Measurements from ENCODE around the gene FIBIN.
A peak's percentile ranks its signal among the peaks of the same experiment; 100 is the strongest.
"Not testable (repeated sequence)": the region's sequence is repeated elsewhere in the genome, so short reads cannot be mapped to it uniquely, and the experiment has no call there.

Gene FIBIN

GRCh38 chr11:26977209-26977608, 16.7 kb upstream of the FIBIN start:
- DNase-seq (ENCODE audit: low spot score), result not testable (repeated sequence)

GRCh38 chr11:26983645-26984044, 10.3 kb upstream of the FIBIN start:
- DNase-seq (ENCODE audit: low spot score), result no peak

- DNase-seq (ENCODE audit: low spot score), result no peak
Observed at GRCh38 chr11:26985470-26985869, 8.4 kb upstream of the FIBIN start.

- no peak for DNase-seq (ENCODE audit: low spot score)
Observed at GRCh38 chr11:26985943-26986342, 8.0 kb upstream of the FIBIN start.

- DNase-seq (ENCODE audit: low spot score), result no peak
Observed at GRCh38 chr11:26987272-26987671, 6.6 kb upstream of the FIBIN start.

GRCh38 chr11:26987731-26988130, 6.2 kb upstream of the FIBIN start:
- DNase-seq (ENCODE audit: low spot score), result no peak

- peak; percentile 62 for DNase-seq (ENCODE audit: low spot score)
Observed at GRCh38 chr11:26992031-26992541, 1.8 kb upstream of the FIBIN start.

- DNase-seq (ENCODE audit: low spot score), result no peak
Observed at GRCh38 chr11:26994631-26995095, 751 bp downstream of the FIBIN start.

GRCh38 chr11:26995701-26996460, 2.0 kb downstream of the FIBIN start:
- no peak for DNase-seq (ENCODE audit: low spot score)

- no peak for DNase-seq (ENCODE audit: low spot score)
Observed at GRCh38 chr11:26997378-26997777, 3.5 kb downstream of the FIBIN start.

- not testable (repeated sequence) for DNase-seq (ENCODE audit: low spot score)
Observed at GRCh38 chr11:27001136-27001730, 7.3 kb downstream of the FIBIN start.

GRCh38 chr11:27002431-27002830, 8.5 kb downstream of the FIBIN start:
- DNase-seq (ENCODE audit: low spot score), result no peak

GRCh38 chr11:27002838-27003237, 8.9 kb downstream of the FIBIN start:
- DNase-seq (ENCODE audit: low spot score), result no peak

- no peak for DNase-seq (ENCODE audit: low spot score)
Observed at GRCh38 chr11:27004103-27004502, 10.2 kb downstream of the FIBIN start.

GRCh38 chr11:27008811-27009535, 15.1 kb downstream of the FIBIN start:
- DNase-seq (ENCODE audit: low spot score), result no peak

GRCh38 chr11:27011560-27012233, 17.8 kb downstream of the FIBIN start:
- DNase-seq (ENCODE audit: low spot score), result no peak

- no peak for DNase-seq (ENCODE audit: low spot score)
Observed at GRCh38 chr11:27012234-27012921, 18.5 kb downstream of the FIBIN start.

GRCh38 chr11:27013781-27014361, 20.0 kb downstream of the FIBIN start:
- no peak for DNase-seq (ENCODE audit: low spot score)

GRCh38 chr11:27018902-27019529, 25.1 kb downstream of the FIBIN start:
- no peak for DNase-seq (ENCODE audit: low spot score)

- no peak for DNase-seq (ENCODE audit: low spot score)
Observed at GRCh38 chr11:27020751-27021150, 26.8 kb downstream of the FIBIN start.
